Measurements from ENCODE around the gene SLFN12L. TPM values are rescaled to one million over a fixed set of nuclear protein-coding genes. Genes with fewer than 3 reads are reported as not detected.

Gene SLFN12L
- total and polyA plus RNA-seq, 9 of the 15 experiments (the other 6 are each of a cell fraction or from before 2014, with no cell fraction given), result 0.04 to 0.31 (median 0.08) TPM; not detected in 3

- Histone ChIP-seq H3K27me3 (ENCODE audit: control insufficient read depth in 2 of 2, insufficient read depth in 2 of 2, low read length in 2 of 2) (peaks cover 6 to 14% of the 10 kb centered on the region in 2 experiments; a peak in 4 of 5 replicates), H4K20me1 (replicated peaks; ENCODE audit: control insufficient read depth, insufficient read depth, low read length) (no peaks in the 10 kb centered on the region), H3K4me1 (replicated peaks in 1 of 2; ENCODE audit: control insufficient read depth in 2 of 2, insufficient read depth in 2 of 2, low read length in 2 of 2) (no peaks in the 10 kb centered on the region), H2AFZ (ENCODE audit: low read depth, low read length) (no peak overlapping the region), H3K9me3 (replicated peaks; ENCODE audit: control insufficient read depth, insufficient read depth, low read depth, low read length) (no peaks in the 10 kb centered on the region), H3K4me3 (no peak overlapping the region), H3K9me1 (ENCODE audit: control insufficient read depth, insufficient read depth, low read length) (no peaks in the 10 kb centered on the region), H3K36me3 (ENCODE audit: control insufficient read depth, insufficient read depth, low read length) (no peaks in the 10 kb centered on the region), H3K4me2 (ENCODE audit: insufficient read depth, low read length) (no peak overlapping the region), H3K27ac (ENCODE audit: extremely low read depth, low read depth, low read length) (no peak overlapping the region), H3K9ac (ENCODE audit: insufficient read depth in 1 of 2, low read depth in 2 of 2, low read length in 2 of 2) (no peak overlapping the region), H3K79me2 (ENCODE audit: control insufficient read depth, insufficient read depth, low read length) (no peaks in the 10 kb centered on the region)
- intact Hi-C loops (cut with micrococcal nuclease) (no loop called here), in situ Hi-C loops (cut with MboI) (no loop called here)
- ATAC-seq, result no peak
- no peak for DNase-seq (ENCODE audit: extremely low read depth in 1 of 4, low spot score in 3 of 4)
- ChIA-PET CTCF (ENCODE audit: low intra/inter-chr PET ratio) (no interaction called here), POLR2A (no interaction called here)
- BruUV-seq (replicated peaks), result no TSS peak
- 0% methylated on average over 1 of the region's 1 CpG for WGBS (ENCODE audit: insufficient coverage, low coverage, missing lambda C conversion rate)
- TF ChIP-seq MLLT1 (IDR thresholded peaks at IDR 0.05) (no peak), SP1 (CRISPR knock-in tag; IDR thresholded peaks at IDR 0.05) (no peak), SLC30A9 (CRISPR knock-in tag; IDR thresholded peaks at IDR 0.05) (no peak), HOXB6 (CRISPR knock-in tag; IDR thresholded peaks at IDR 0.05; ENCODE audit: borderline replicate concordance) (no peak)
- no peak for FAIRE-seq
Measured at GRCh38 chr17:35521150-35521549, 16.3 kb downstream of the SLFN12L start.

GRCh38 chr17:35519906-35520442 is 17.5 kb downstream of the SLFN12L start:
- BruUV-seq (replicated peaks), result no TSS peak

More at GRCh38 chr17:35519906-35520442, 17.5 kb downstream of the SLFN12L start:
- no peak for ATAC-seq
- Histone ChIP-seq H3K9me1 (ENCODE audit: control insufficient read depth, insufficient read depth, low read length) (no peaks in the 10 kb centered on the region), H2AFZ (ENCODE audit: low read depth, low read length) (no peak overlapping the region), H3K9me3 (replicated peaks; ENCODE audit: control insufficient read depth, insufficient read depth, low read depth, low read length) (no peaks in the 10 kb centered on the region), H3K36me3 (ENCODE audit: control insufficient read depth, insufficient read depth, low read length) (no peaks in the 10 kb centered on the region), H3K27ac (ENCODE audit: extremely low read depth, low read depth, low read length) (no peak overlapping the region), H3K79me2 (ENCODE audit: control insufficient read depth, insufficient read depth, low read length) (no peaks in the 10 kb centered on the region), H4K20me1 (replicated peaks; ENCODE audit: control insufficient read depth, insufficient read depth, low read length) (no peaks in the 10 kb centered on the region), H3K9ac (ENCODE audit: insufficient read depth in 1 of 2, low read depth in 2 of 2, low read length in 2 of 2) (no peak overlapping the region), H3K4me1 (replicated peaks in 1 of 2; ENCODE audit: control insufficient read depth in 2 of 2, insufficient read depth in 2 of 2, low read length in 2 of 2) (0 out of 5 replicates have a peak, but pooled peaks cover 0 to 2% of the 10 kb centered on the region in 2 experiments), H3K4me3 (no peak overlapping the region), H3K4me2 (ENCODE audit: insufficient read depth, low read length) (no peak overlapping the region), H3K27me3 (ENCODE audit: control insufficient read depth in 2 of 2, insufficient read depth in 2 of 2, low read length in 2 of 2) (peaks cover 8 to 23% of the 10 kb centered on the region in 2 experiments; a peak in 4 of 5 replicates)
- TF ChIP-seq ETV5 (CRISPR knock-in tag; IDR thresholded peaks at IDR 0.05; ENCODE audit: low read depth) (no peak), SPI1 (IDR thresholded peaks at IDR 0.05; ENCODE audit: borderline replicate concordance, low read depth, low read length) (no peak), PTRF (tag; IDR thresholded peaks at IDR 0.05) (no peak), SMARCE1 (IDR thresholded peaks at IDR 0.05) (no peak), CBX1 (IDR thresholded peaks at IDR 0.05; ENCODE audit: low read depth) (no peak), MNT (conservative IDR thresholded peaks at IDR 0.05) (no peak), ELK1 (CRISPR knock-in tag; IDR thresholded peaks at IDR 0.05) (no peak), ZNF507 (tag; conservative IDR thresholded peaks at IDR 0.05) (no peak), NFIX (CRISPR knock-in tag; IDR thresholded peaks at IDR 0.05; ENCODE audit: low read depth) (no peak)
- POLR2A ChIA-PET, result no interaction called here
- DNase-seq (ENCODE audit: extremely low read depth in 1 of 4, low spot score in 3 of 4), result no peak
- in situ Hi-C loops (cut with MboI) (no loop called here), intact Hi-C loops (cut with micrococcal nuclease) (no loop called here)
- 2% methylated on average over 8 of the region's 8 CpGs for WGBS (ENCODE audit: insufficient coverage, low coverage, missing lambda C conversion rate)
- CTCF ChIA-PET (ENCODE audit: low intra/inter-chr PET ratio), result no interaction called here
- FAIRE-seq, result no peak

Measured in K562 (cell line).